ENCODE results near the gene EHD1. TPM values are rescaled to one million over a fixed set of nuclear protein-coding genes. Genes with fewer than 3 reads are reported as not detected.

The EHD1 gene
- total and polyA plus RNA-seq, 9 of the 15 experiments (the other 6 are each of a cell fraction or from before 2014, with no cell fraction given) = 0.46 to 65.0 (median 16.4) TPM

- peak; percentile 59 for TF ChIP-seq HCFC1 (IDR thresholded peaks at IDR 0.05; ENCODE audit: low read depth, low read length)
- peak; percentile 81 for TF ChIP-seq ZFX (CRISPR knock-in tag; IDR thresholded peaks at IDR 0.05)
- TF ChIP-seq SUPT5H (IDR thresholded peaks at IDR 0.05) = peak; percentile 85
- TF ChIP-seq, protein P1, sequence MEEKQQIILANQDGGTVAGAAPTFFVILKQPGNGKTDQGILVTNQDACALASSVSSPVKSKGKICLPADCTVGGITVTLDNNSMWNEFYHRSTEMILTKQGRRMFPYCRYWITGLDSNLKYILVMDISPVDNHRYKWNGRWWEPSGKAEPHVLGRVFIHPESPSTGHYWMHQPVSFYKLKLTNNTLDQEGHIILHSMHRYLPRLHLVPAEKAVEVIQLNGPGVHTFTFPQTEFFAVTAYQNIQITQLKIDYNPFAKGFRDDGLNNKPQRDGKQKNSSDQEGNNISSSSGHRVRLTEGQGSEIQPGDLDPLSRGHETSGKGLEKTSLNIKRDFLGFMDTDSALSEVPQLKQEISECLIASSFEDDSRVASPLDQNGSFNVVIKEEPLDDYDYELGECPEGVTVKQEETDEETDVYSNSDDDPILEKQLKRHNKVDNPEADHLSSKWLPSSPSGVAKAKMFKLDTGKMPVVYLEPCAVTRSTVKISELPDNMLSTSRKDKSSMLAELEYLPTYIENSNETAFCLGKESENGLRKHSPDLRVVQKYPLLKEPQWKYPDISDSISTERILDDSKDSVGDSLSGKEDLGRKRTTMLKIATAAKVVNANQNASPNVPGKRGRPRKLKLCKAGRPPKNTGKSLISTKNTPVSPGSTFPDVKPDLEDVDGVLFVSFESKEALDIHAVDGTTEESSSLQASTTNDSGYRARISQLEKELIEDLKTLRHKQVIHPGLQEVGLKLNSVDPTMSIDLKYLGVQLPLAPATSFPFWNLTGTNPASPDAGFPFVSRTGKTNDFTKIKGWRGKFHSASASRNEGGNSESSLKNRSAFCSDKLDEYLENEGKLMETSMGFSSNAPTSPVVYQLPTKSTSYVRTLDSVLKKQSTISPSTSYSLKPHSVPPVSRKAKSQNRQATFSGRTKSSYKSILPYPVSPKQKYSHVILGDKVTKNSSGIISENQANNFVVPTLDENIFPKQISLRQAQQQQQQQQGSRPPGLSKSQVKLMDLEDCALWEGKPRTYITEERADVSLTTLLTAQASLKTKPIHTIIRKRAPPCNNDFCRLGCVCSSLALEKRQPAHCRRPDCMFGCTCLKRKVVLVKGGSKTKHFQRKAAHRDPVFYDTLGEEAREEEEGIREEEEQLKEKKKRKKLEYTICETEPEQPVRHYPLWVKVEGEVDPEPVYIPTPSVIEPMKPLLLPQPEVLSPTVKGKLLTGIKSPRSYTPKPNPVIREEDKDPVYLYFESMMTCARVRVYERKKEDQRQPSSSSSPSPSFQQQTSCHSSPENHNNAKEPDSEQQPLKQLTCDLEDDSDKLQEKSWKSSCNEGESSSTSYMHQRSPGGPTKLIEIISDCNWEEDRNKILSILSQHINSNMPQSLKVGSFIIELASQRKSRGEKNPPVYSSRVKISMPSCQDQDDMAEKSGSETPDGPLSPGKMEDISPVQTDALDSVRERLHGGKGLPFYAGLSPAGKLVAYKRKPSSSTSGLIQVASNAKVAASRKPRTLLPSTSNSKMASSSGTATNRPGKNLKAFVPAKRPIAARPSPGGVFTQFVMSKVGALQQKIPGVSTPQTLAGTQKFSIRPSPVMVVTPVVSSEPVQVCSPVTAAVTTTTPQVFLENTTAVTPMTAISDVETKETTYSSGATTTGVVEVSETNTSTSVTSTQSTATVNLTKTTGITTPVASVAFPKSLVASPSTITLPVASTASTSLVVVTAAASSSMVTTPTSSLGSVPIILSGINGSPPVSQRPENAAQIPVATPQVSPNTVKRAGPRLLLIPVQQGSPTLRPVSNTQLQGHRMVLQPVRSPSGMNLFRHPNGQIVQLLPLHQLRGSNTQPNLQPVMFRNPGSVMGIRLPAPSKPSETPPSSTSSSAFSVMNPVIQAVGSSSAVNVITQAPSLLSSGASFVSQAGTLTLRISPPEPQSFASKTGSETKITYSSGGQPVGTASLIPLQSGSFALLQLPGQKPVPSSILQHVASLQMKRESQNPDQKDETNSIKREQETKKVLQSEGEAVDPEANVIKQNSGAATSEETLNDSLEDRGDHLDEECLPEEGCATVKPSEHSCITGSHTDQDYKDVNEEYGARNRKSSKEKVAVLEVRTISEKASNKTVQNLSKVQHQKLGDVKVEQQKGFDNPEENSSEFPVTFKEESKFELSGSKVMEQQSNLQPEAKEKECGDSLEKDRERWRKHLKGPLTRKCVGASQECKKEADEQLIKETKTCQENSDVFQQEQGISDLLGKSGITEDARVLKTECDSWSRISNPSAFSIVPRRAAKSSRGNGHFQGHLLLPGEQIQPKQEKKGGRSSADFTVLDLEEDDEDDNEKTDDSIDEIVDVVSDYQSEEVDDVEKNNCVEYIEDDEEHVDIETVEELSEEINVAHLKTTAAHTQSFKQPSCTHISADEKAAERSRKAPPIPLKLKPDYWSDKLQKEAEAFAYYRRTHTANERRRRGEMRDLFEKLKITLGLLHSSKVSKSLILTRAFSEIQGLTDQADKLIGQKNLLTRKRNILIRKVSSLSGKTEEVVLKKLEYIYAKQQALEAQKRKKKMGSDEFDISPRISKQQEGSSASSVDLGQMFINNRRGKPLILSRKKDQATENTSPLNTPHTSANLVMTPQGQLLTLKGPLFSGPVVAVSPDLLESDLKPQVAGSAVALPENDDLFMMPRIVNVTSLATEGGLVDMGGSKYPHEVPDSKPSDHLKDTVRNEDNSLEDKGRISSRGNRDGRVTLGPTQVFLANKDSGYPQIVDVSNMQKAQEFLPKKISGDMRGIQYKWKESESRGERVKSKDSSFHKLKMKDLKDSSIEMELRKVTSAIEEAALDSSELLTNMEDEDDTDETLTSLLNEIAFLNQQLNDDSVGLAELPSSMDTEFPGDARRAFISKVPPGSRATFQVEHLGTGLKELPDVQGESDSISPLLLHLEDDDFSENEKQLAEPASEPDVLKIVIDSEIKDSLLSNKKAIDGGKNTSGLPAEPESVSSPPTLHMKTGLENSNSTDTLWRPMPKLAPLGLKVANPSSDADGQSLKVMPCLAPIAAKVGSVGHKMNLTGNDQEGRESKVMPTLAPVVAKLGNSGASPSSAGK (IDR thresholded peaks at IDR 0.05) = peak; percentile 65
- TF ChIP-seq PHF8 (IDR thresholded peaks at IDR 0.05; ENCODE audit: borderline replicate concordance, low read length) = peak; percentile 86; the same call in 1 of the 2 replicates
- no peak for TF ChIP-seq ZNF280B (CRISPR knock-in tag; IDR thresholded peaks at IDR 0.05)
- TF ChIP-seq MTA3 (IDR thresholded peaks at IDR 0.05; ENCODE audit: borderline replicate concordance) = peak; percentile 89
- TF ChIP-seq MECOM (CRISPR knock-in tag; IDR thresholded peaks at IDR 0.05) = 0 out of 2 replicates have a peak, but pooled peaks have one; percentile 39
- peak in 1 of 2 experiments; percentile 80; a peak in 2 of 4 replicates for TF ChIP-seq CSDE1 (IDR thresholded peaks at IDR 0.05)
- TF ChIP-seq KLF1 (tag; IDR thresholded peaks at IDR 0.05) = no peak
- TF ChIP-seq NR4A1 (CRISPR knock-in tag; IDR thresholded peaks at IDR 0.05) = no peak
- 0 out of 2 replicates have a peak, but pooled peaks have one; percentile 39 for TF ChIP-seq NR4A1 (tag; IDR thresholded peaks at IDR 0.05)
- TF ChIP-seq POLR2G (IDR thresholded peaks at IDR 0.05; ENCODE audit: low read depth, low read length) = peak; percentile 99
- TF ChIP-seq ZNF212 (CRISPR knock-in tag; IDR thresholded peaks at IDR 0.05) = no peak
These were observed at the start of gene EHD1 (continued) for GRCh38 chr11:64878494-64879243.

All from K562 (cell line).